ENCODE measurements around the gene TTL.

GRCh38 chr2:112487444-112487961, 5.5 kb downstream of the TTL start:
- TF ChIP-seq FOXK2 (IDR thresholded peaks at IDR 0.05), result no peak
- TF ChIP-seq ARNT (IDR thresholded peaks at IDR 0.05), result no peak
- no peak for TF ChIP-seq TARDBP (IDR thresholded peaks at IDR 0.05)
- no peak for TF ChIP-seq NFRKB (IDR thresholded peaks at IDR 0.05)
- TF ChIP-seq BHLHE40 (IDR thresholded peaks at IDR 0.05; ENCODE audit: borderline replicate concordance), result no peak
- no peak for TF ChIP-seq HDGF (IDR thresholded peaks at IDR 0.05; ENCODE audit: borderline replicate concordance)
- TF ChIP-seq SUZ12 (IDR thresholded peaks at IDR 0.05), result no peak
- TF ChIP-seq ZNF384 (IDR thresholded peaks at IDR 0.05), result no peak

All from HEK293T (cell line).